GM12878 (cell line): ENCODE measurements around the gene ABRACL. TPM values are rescaled to one million over a fixed set of nuclear protein-coding genes. Genes with fewer than 3 reads are reported as not detected.
A peak's percentile ranks its signal among the peaks of the same experiment; 100 is the strongest.

ENCODE experiments used
- ATAC-seq: fragments of 200-7000 bp; cut with Tn5 transposase; 3 replicates; pipeline ENCODE4 v1.9.1; 2020; ENCODE audit warnings: mild to moderate bottlenecking, moderate library complexity
- BruUV-seq: library from RNA; stranded (reverse); fragments of 400-500 nt; replicated peaks from 2 replicates; lab custom pipeline; 2021; lab: Mats Ljungman, UMichigan
- CTCF ChIA-PET: fragments of 300-600 bp; sonication (Branson Sonifier 250); formaldehyde crosslinking; extraction: SDS; loops from one replicate; lab custom pipeline; 2021; ENCODE audit warnings: inconsistent platforms; lab: Yijun Ruan, JAX
- POLR2A ChIA-PET: fragments of 350-600 bp; formaldehyde crosslinking; extraction: SDS; loops from one replicate; lab custom pipeline; 2021; ENCODE audit warnings: inconsistent platforms; lab: Charles Lee
- RAD21 ChIA-PET: fragments of 300-600 bp; sonication (Branson Sonifier 250); formaldehyde crosslinking; loops from one replicate; lab custom pipeline; 2023; ENCODE audit warnings: antibody characterized with exemption; ENCODE audit not compliant: unreplicated experiment; lab: Charles Lee
- SMC1A ChIA-PET: fragments of 300-600 bp; sonication (Branson Sonifier 250); formaldehyde crosslinking; loops from one replicate; lab custom pipeline; 2023; ENCODE audit not compliant: unreplicated experiment, uncharacterized antibody; lab: Charles Lee
- DNase-seq: peaks from one replicate; pipeline ENCODE4 v3.0.0-alpha.2; 2011; ENCODE audit warnings: low read depth, low spot score
- FAIRE-seq: peaks from 3 replicates; lab custom pipeline; 2011; peaks lifted over from hg19 to GRCh38; lab: Jason Lieb, UNC
- H2AFZ ChIP-seq: 2 replicates; pipeline ENCODE4 v1.6.0; 2011; ENCODE audit warnings: low read depth, low read length, control low read depth; ENCODE audit not compliant: control insufficient read depth
- H3K27ac ChIP-seq: 2 replicates; pipeline ENCODE4 v1.5.1; 2011; ENCODE audit warnings: control low read depth; ENCODE audit not compliant: control insufficient read depth, insufficient read depth
- H3K27me3 ChIP-seq, 2 experiments: replicated peaks in 1 of 2; 2 replicates each; pipeline versions ENCODE4 v1.6.0 to v1.6.1; 2011; ENCODE audit warnings: low read length in 1 of 2; ENCODE audit not compliant: control insufficient read depth in 2 of 2, insufficient read depth in 2 of 2
- H3K36me3 ChIP-seq, 2 experiments: 2 replicates each; pipeline ENCODE4 v1.5.1; 2011; ENCODE audit warnings: low read length in 1 of 2; ENCODE audit not compliant: control insufficient read depth in 2 of 2, insufficient read depth in 2 of 2
- H3K4me1 ChIP-seq: 2 replicates; pipeline ENCODE4 v1.6.1; 2011; ENCODE audit warnings: mild to moderate bottlenecking, low read length, moderate library complexity, mixed read lengths; ENCODE audit not compliant: control insufficient read depth, insufficient read depth
- H3K4me2 ChIP-seq: 2 replicates; pipeline ENCODE4 v1.6.0; 2011; ENCODE audit warnings: control low read depth; ENCODE audit not compliant: control insufficient read depth, insufficient read depth
- H3K4me3 ChIP-seq: fragments of 200-600 bp; sonication (generic); 2 replicates; pipeline ENCODE4 v1.5.1; 2016
- H3K79me2 ChIP-seq: 2 replicates; pipeline ENCODE4 v1.6.0; 2011; ENCODE audit warnings: low read length; ENCODE audit not compliant: control insufficient read depth, insufficient read depth
- H3K9ac ChIP-seq: 2 replicates; pipeline ENCODE4 v1.8.0; 2011; ENCODE audit warnings: low read length, control low read depth, mixed read lengths; ENCODE audit not compliant: control insufficient read depth, insufficient read depth
- H3K9me3 ChIP-seq: replicated peaks from 3 replicates; pipeline ENCODE4 v1.5.1; 2011; ENCODE audit warnings: mild to moderate bottlenecking, low read length; ENCODE audit not compliant: control insufficient read depth, insufficient read depth
- H4K20me1 ChIP-seq: 2 replicates; pipeline ENCODE4 v1.6.0; 2011; ENCODE audit not compliant: control insufficient read depth, insufficient read depth
- ATF2 ChIP-seq: IDR thresholded peaks from 2 replicates; pipeline ENCODE4 v1.6.1; 2012; ENCODE audit warnings: low read length, inconsistent platforms
- BCL3 ChIP-seq: IDR thresholded peaks from 2 replicates; pipeline ENCODE4 v1.6.1; 2011; ENCODE audit warnings: borderline replicate concordance, low read depth, mild to moderate bottlenecking, moderate library complexity, low read length; ENCODE audit not compliant: insufficient read depth, poor library complexity, severe bottlenecking
- BMI1 ChIP-seq: fragments of 450-650 bp; IDR thresholded peaks from 2 replicates; pipeline ENCODE4 v1.6.1; 2016; ENCODE audit warnings: mild to moderate bottlenecking, moderate library complexity, borderline replicate concordance
- EED ChIP-seq: sonication (generic); IDR thresholded peaks from 2 replicates; pipeline ENCODE4 v1.6.1; 2016; ENCODE audit warnings: antibody characterized with exemption, low read depth
- EP300 ChIP-seq, 2 experiments: fragments of 150-350 bp in 1 of 2; IDR thresholded peaks; 2 replicates each; pipeline ENCODE4 v1.6.1; 2011 to 2012; ENCODE audit warnings: low read depth in 2 of 2, low read length in 2 of 2, borderline replicate concordance in 1 of 2, improper control_type of control experiment in 1 of 2, inconsistent platforms in 1 of 2; ENCODE audit not compliant: control insufficient read depth in 1 of 2
- HDGF ChIP-seq: fragments of 450-650 bp; IDR thresholded peaks from 2 replicates; pipeline ENCODE4 v1.6.1; 2016; ENCODE audit warnings: antibody characterized with exemption
- HSF1 ChIP-seq: fragments of 150-350 bp; IDR thresholded peaks from 2 replicates; pipeline ENCODE4 v1.6.1; 2014; ENCODE audit warnings: mild to moderate bottlenecking, low read depth, low read length
- IKZF1 ChIP-seq: fragments of 450-650 bp; conservative IDR thresholded peaks from 2 replicates; pipeline ENCODE4 v1.6.1; 2017; ENCODE audit warnings: antibody characterized with exemption, mild to moderate bottlenecking
- IKZF2 ChIP-seq, 2 experiments: fragments of 450-650 bp; IDR thresholded peaks; 2 replicates each; pipeline ENCODE4 v1.6.1; 2017; ENCODE audit warnings: mild to moderate bottlenecking in 2 of 2, moderate library complexity in 2 of 2
- IRF4 ChIP-seq: IDR thresholded peaks from 2 replicates; pipeline ENCODE4 v1.6.1; 2011; ENCODE audit warnings: low read depth, low read length
- JUND ChIP-seq: IDR thresholded peaks from 2 replicates; pipeline ENCODE4 v1.6.1; 2012; ENCODE audit warnings: low read depth, mild to moderate bottlenecking, low read length, improper control_type of control experiment, moderate library complexity
- KLF5 ChIP-seq: fragments of 450-650 bp; IDR thresholded peaks from 2 replicates; pipeline ENCODE4 v1.6.1; 2014; ENCODE audit warnings: mild to moderate bottlenecking; ENCODE audit not compliant: partially characterized antibody
- MTA2 ChIP-seq: fragments of 450-650 bp; IDR thresholded peaks from 2 replicates; pipeline ENCODE4 v1.6.1; 2016; ENCODE audit warnings: low read depth, mild to moderate bottlenecking, moderate library complexity
- PML ChIP-seq: IDR thresholded peaks from 2 replicates; pipeline ENCODE4 v1.6.1; 2012; ENCODE audit warnings: low read length, inconsistent platforms
- RUNX3 ChIP-seq: IDR thresholded peaks from 2 replicates; pipeline ENCODE4 v1.6.1; 2012; ENCODE audit warnings: low read length, inconsistent platforms
- SRF ChIP-seq, 2 experiments: IDR thresholded peaks; 2 replicates each; pipeline ENCODE4 v1.6.1; 2011; ENCODE audit warnings: low read depth in 2 of 2, low read length in 2 of 2, mild to moderate bottlenecking in 1 of 2, moderate library complexity in 1 of 2
- USF2 ChIP-seq: IDR thresholded peaks from 2 replicates; pipeline ENCODE4 v1.6.1; 2011; ENCODE audit warnings: low read depth, low read length, improper control_type of control experiment, borderline replicate concordance
- WGBS: methylation state at CpG from one replicate; pipeline ENCODE4 v1.1.6; 2016; ENCODE audit warnings: low lambda C conversion rate; ENCODE audit not compliant: insufficient replicate concordance, insufficient coverage; ENCODE audit errors: missing lambda C conversion rate; 5-methylcytosine and 5-hydroxymethylcytosine counted together
- in situ Hi-C: fragments of 300-500 bp; cut with MboI; formaldehyde crosslinking; loops from 9 replicates; pipeline ENCODE4 v1.14.3; 2018; ENCODE audit warnings: mixed read lengths
- intact Hi-C: fragments of 100-400 bp; cut with micrococcal nuclease; formaldehyde crosslinking; loops from one replicate; pipeline ENCODE4 v1.14.2; 2022; ENCODE audit not compliant: unreplicated experiment
- polyA plus RNA-seq, 11 experiments: library from polyadenylated mRNA; depleted of rRNA in 4 of 11; unstranded in 6 of 11; stranded (reverse) in 5 of 11; fragments of >200 nt; fragmentation: Nextera tagmentation in 4 of 11; fragmentation: Illumina TruSeq in 1 of 11; extraction: Ambion mirVana in 4 of 11; extraction: Trizol in 1 of 11; gene quantifications; 1 replicate in 1 of 11; 2 replicates in 10 of 11; pipeline versions ENCODE4 v1.2.1 to v1.2.3, GENCODE V29; 2011 to 2016; ENCODE audit warnings: inconsistent platforms in 2 of 11, missing spikeins in 2 of 11, low read depth in 1 of 11
- total RNA-seq, 4 experiments: library from RNA; depleted of rRNA in 3 of 4; stranded (reverse); fragments of >200 nt in 3 of 4; fragmentation: Illumina TruSeq in 1 of 4; extraction: Trizol in 1 of 4; gene quantifications; 2 replicates each; pipeline versions ENCODE4 v1.2.1 to v1.2.3, GENCODE V29; 2013 to 2021

Gene ABRACL
- total and polyA plus RNA-seq, 10 of the 15 experiments (the other 5 are each of a cell fraction or from before 2014, with no cell fraction given), result 111 to 647 (median 192) TPM

- H4K20me1 ChIP-seq, result 0 out of 2 replicates have a peak, but pooled peaks cover 3% of the 10 kb centered on the region
- no peak overlapping the region for H3K9ac ChIP-seq
- H3K4me2 ChIP-seq, result no peak overlapping the region
- H3K4me3 ChIP-seq, result no peak overlapping the region
- no peak overlapping the region for H2AFZ ChIP-seq
- ChIA-PET POLR2A (interaction anchor here (0.8 kb wide), 1 partner anchor 356 kb away, joined by 3 read pairs; no protein-coding TSS in a partner anchor), RAD21 (no interaction called here), SMC1A (interaction anchor here (0.7 to 1.0 kb wide), 3 partner anchors 9 to 59 kb away, joined by 3 read pairs; no protein-coding TSS in a partner anchor), CTCF (no interaction called here)
- intact Hi-C loops (no loop called here), in situ Hi-C loops (no loop called here)
- 79% methylated on average over 5 of the region's 5 CpGs for WGBS
- no peaks in the 10 kb centered on the region for H3K9me3 ChIP-seq
- BruUV-seq, result no TSS peak
- peaks cover 9% of the 10 kb centered on the region; the same call in 1 of the 2 replicates for H3K4me1 ChIP-seq
- no peaks in the 10 kb centered on the region for H3K27me3 ChIP-seq
- H3K27ac ChIP-seq, result no peak overlapping the region
- DNase-seq (no peak), FAIRE-seq (no peak), ATAC-seq (peak; percentile 74)
- no peaks in the 10 kb centered on the region for H3K36me3 ChIP-seq
- peaks cover 86% of the 10 kb centered on the region for H3K79me2 ChIP-seq
- TF ChIP-seq USF2 (no peak), BCL3 (peak; percentile 18), SRF (IDR thresholded peaks at IDR 0.05; ENCODE audit: low read depth in 2 of 2, low read length in 2 of 2) (0 out of 4 replicates have a peak, but pooled peaks of 1 of the 2 experiments have one; percentile 10), PML (no peak), KLF5 (no peak), IKZF1 (peak; percentile 85), IRF4 (peak; percentile 82), EED (peak; percentile 75), EP300 (IDR thresholded peaks at IDR 0.05; ENCODE audit: borderline replicate concordance in 1 of 2, control insufficient read depth in 1 of 2, low read depth in 2 of 2, low read length in 2 of 2) (0 out of 4 replicates have a peak, but pooled peaks of 1 of the 2 experiments have one; percentile 68), BMI1 (peak; percentile 53; the same call in 1 of the 2 replicates), HDGF (peak; percentile 76; the same call in 1 of the 2 replicates), IKZF2 (IDR thresholded peaks at IDR 0.05) (peak; percentile 89 to 91), ATF2 (0 out of 2 replicates have a peak, but pooled peaks have one; percentile 23), JUND (no peak), MTA2 (peak; percentile 54), HSF1 (no peak), RUNX3 (peak; percentile 40; the same call in 1 of the 2 replicates)
Observed at GRCh38 chr6:138979813-138980668, 48.5 kb upstream of the ABRACL start.
